GM13977 (cell line): ENCODE data around the gene BARX1.

Experiments
- DNase-seq: peaks from one replicate; pipeline ENCODE4 v3.0.0; 2012; ENCODE audit warnings: low spot score
- CTCF ChIP-seq: IDR thresholded peaks from 2 replicates; pipeline ENCODE4 v1.5.1; 2012; ENCODE audit warnings: mild to moderate bottlenecking, control low read depth; ENCODE audit not compliant: insufficient read depth; ENCODE audit errors: extremely low read depth, missing control alignments
- in situ Hi-C: fragments of 300-500 bp; cut with MboI; formaldehyde crosslinking; loops from one replicate; pipeline ENCODE4 v1.12.0; 2022; ENCODE audit warnings: low sequenced_read_pairs, low pct_unique_long_range_greater_than_20kb, mixed read lengths, inconsistent platforms; ENCODE audit not compliant: unreplicated experiment

The BARX1 gene

DNA sequence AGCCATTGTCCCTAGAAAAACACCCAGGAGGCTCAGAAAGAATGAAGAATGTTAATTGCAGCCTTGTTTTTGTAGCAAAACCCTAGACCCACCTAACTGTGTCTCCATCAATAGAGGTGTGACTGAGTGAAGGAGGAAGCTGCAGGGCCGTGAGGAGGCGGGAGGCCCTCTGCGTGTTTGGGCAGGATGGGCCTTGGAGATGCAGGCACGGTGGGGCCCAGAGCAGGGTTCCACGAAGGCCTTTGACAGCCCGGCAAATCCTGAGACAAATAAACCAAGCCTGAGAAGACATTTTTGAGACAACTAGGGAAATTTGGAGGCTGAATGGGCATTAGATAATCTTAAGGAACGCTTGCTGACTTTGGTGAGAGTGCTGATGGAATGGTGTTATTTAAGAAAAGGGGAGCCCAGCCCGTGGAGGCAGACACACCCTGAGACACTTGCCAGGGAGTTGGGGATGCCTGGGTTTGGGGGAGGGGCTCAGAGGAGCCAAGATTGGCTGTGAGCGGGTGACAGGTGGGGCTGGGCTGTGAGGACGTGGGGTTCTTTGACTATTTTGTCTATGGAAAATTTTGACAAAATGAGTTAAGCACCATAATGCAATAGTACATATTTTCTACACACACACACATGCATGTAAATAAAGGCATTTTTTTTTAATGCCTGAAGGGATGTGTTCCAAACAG is 48.8 kb downstream of the BARX1 start:
- TF ChIP-seq CTCF: no peak
- in situ Hi-C loops: no loop called here
- DNase-seq: no peak

DNA sequence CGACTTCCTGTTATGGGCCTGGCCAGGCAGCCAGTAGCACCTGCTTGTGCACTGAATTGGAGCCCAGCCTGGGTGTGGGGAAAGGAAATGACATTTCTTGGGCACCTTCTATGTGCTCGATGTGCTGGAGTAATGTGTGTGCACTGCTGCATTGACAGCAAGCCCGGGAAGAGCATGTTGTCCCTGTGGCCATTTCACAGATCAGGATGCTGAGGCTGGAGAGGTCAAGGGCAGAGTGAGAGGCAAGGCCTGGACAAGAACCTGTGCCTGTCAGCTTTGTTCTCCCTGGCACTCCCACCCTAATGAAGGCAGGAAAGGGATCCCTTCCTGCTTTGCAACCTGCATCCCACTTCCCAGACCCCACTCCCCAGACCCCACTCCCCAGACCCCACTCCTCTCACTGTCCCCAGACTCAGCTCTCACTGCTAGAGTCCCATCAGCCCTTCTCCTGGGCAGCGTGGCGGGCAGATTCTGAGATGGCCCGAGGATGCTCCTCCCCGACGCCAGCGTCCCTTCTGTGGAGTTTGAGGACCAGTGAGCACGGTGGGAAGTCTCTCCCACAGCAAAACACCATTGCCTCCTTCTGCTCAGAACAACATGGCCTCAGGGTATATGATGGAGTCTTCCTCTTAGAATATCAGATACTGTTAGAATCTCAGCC is 49.6 kb downstream of the BARX1 start:
- in situ Hi-C loops: no loop called here
- TF ChIP-seq CTCF: no peak
- DNase-seq: no peak

GRCh38 chr9:93904649-93905472 is 50.3 kb downstream of the BARX1 start:
- DNase-seq: no peak
- in situ Hi-C loops: no loop called here
- no peak for TF ChIP-seq CTCF

DNA sequence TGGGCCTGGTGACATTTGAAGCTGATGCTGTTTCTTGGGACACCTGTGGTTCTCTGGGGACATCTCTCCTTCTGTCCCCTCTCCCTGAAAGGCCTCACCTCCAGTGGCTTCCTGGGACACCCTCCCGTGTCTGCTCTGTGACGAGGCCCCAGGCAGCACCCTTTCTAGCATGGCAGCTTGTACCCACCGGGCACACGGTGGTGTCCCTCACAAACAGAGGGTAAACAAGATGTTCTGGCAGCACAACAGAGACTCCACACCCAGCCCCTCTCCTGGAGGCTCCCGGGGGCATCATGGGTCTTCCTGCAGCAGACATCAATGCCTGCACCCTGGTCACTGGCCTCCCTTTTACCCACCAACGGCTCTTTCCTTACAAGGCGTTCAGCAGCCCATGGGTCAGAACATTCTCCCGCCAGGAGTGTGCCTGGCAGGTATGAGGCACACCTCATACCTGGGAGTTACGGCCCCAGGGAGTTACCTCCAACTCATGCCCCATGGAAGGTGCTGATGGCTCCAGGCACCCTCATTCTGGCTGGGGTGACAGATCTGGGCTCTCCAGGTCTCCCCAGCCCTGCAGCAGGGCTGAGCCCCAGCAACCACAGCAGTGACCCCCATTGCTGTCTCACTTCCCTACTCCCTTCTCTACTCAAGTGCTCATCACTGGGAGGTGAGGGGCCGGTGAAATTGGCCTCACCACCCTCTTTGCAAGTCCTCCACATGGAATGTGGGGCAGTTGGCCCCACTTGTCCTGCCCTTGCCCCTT is 51.1 kb downstream of the BARX1 start:
- no peak for DNase-seq
- no peak for TF ChIP-seq CTCF
- in situ Hi-C loops: no loop called here

DNA sequence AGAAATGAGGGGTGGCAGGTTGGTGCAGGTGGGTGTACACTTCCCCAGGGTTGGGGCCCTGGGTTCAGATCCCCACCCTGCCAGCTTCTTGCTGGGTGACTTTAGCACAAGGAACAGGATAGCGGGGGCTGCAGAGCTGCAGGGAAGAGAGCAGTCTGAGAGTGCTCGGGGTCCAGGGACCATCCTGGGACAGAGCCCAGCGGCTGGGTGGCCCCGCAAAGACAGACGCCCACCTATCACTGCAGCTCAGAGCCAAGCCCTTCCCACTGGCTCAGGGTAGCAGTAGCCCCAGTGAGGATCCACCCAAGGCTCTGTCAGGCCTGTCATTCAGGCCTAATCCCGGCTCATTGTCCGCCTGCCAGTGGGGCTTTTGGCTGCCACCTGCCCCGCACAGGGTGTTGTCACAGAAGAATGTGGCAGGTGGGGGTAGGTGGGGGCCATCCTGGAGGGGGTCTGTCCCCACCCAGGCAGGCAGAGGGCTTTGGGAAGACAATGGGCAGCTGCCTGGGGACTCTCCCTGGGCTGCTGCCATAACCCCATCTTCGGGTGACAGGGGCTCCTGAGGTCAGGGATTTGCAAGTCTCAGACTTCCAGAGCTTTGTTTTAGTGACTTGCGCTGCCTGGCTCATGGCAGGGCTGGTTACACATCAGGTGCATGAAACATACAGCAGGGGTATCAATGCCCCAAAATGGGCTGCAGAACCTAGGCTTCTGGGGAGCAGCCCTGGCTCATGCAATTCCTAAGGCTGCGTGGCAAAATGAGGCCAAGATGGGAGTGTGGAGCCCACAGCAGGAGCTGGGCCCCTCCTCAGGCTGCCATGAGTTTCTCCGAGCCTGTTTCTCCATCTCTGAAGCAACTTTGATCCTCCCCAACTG is 52.1 kb downstream of the BARX1 start:
- in situ Hi-C loops: no loop called here
- DNase-seq: no peak
- no peak for TF ChIP-seq CTCF
